Hippocampal formation (tissue), 2 donors: ENCODE results near the gene HNRNPF.

Source experiments
- DNase-seq, 2 donors: peaks; one replicate each; lab custom pipeline; 2025; lab: John Stamatoyannopoulos, UW

Gene HNRNPF

GRCh38 chr10:43421519-43421918, 12.5 kb upstream of the HNRNPF start:
- DNase-seq: no peak

GRCh38 chr10:43421201-43421507, 12.2 kb upstream of the HNRNPF start:
- DNase-seq: no peak

GRCh38 chr10:43420369-43421200, 11.6 kb upstream of the HNRNPF start:
- DNase-seq: peak; percentile 75 to 81

GRCh38 chr10:43419997-43420368, 11.0 kb upstream of the HNRNPF start:
- no peak for DNase-seq

- peak in 1 of 2 donors; percentile 4 for DNase-seq
Observed at GRCh38 chr10:43417950-43418768, 9.2 kb upstream of the HNRNPF start.

- no peak for DNase-seq
Observed at GRCh38 chr10:43415544-43415943, 6.6 kb upstream of the HNRNPF start.

- DNase-seq: no peak
Observed at GRCh38 chr10:43411536-43411935, 2.5 kb upstream of the HNRNPF start.

- no peak for DNase-seq
Observed at GRCh38 chr10:43410345-43410744, 1.4 kb upstream of the HNRNPF start.

GRCh38 chr10:43409385-43410109, 561 bp upstream of the HNRNPF start:
- no peak for DNase-seq

- DNase-seq: no peak
Observed at GRCh38 chr10:43408331-43408709, 666 bp downstream of the HNRNPF start.

- peak; percentile 41 to 50 for DNase-seq
Observed at GRCh38 chr10:43407576-43408330, 1.2 kb downstream of the HNRNPF start.

- DNase-seq: peak in 1 of 2 donors; percentile 11
Observed at GRCh38 chr10:43407148-43407575, 1.8 kb downstream of the HNRNPF start.

GRCh38 chr10:43404704-43405084, 4.3 kb downstream of the HNRNPF start:
- no peak for DNase-seq

GRCh38 chr10:43403911-43404703, 4.9 kb downstream of the HNRNPF start:
- no peak for DNase-seq

- no peak for DNase-seq
Observed at GRCh38 chr10:43402880-43403452, 6.0 kb downstream of the HNRNPF start.

- DNase-seq: no peak
Observed at GRCh38 chr10:43402176-43402575, 6.8 kb downstream of the HNRNPF start.

- DNase-seq: no peak
Observed at GRCh38 chr10:43401627-43402026, 7.4 kb downstream of the HNRNPF start.

- DNase-seq: no peak
Observed at GRCh38 chr10:43399320-43400310, 9.4 kb downstream of the HNRNPF start.

- no peak for DNase-seq
Observed at GRCh38 chr10:43398939-43399319, 10.1 kb downstream of the HNRNPF start.
